Jurkat, Clone E6-1 (cell line): ENCODE results near the gene ABLIM2.

Experiments
- DNase-seq: peaks from one replicate; pipeline ENCODE4 v3.0.0-alpha.2; 2011; ENCODE audit warnings: low read depth, low spot score
- H3K4me3 ChIP-seq: 2 replicates; pipeline ENCODE4 v1.5.1; 2011; ENCODE audit warnings: mild to moderate bottlenecking, low read length, control low read depth, moderate library complexity

ABLIM2 gene

DNA sequence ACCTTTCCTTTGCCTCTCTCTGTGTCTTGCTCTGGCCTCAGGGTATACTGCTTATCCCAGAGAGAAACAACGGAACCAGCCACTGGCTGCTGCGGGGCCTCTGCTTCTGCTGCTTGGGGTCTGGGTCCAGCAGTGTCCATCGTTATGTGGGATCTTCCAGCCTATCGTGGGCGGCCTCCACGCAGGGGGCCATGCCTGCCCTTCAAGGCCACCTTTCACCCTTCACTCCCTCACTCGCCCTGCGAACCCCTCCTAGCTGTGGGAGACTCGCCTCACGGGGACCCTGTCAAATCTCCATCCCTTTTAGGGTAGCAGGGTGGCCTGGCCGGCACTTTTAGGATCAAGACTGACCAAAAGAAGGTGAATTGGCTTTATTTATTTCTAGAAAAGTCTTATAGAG is 19.3 kb upstream of the ABLIM2 start:
- no peak for DNase-seq
- no peak overlapping the region for H3K4me3 ChIP-seq

DNA sequence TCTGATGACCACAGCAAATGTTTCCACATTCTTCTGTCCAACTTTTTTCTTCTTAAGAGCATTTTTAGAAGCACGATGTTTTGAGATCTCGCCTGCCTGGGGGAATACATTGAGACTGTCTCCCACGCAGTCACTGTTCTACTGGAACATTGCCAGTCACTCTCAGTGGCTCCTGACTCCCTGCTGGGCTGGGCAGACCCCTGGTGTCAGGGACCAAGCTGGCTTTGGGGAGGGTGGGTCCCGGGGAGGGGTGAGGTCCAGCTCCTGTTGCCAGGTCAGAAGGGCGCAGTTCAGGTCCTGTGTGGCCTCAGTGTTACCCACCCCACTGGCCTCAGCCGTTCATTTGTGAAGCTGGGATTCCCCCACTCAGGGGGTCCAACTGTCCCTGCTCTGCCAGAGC is 18.9 kb upstream of the ABLIM2 start:
- H3K4me3 ChIP-seq, result no peak overlapping the region
- no peak for DNase-seq

DNA sequence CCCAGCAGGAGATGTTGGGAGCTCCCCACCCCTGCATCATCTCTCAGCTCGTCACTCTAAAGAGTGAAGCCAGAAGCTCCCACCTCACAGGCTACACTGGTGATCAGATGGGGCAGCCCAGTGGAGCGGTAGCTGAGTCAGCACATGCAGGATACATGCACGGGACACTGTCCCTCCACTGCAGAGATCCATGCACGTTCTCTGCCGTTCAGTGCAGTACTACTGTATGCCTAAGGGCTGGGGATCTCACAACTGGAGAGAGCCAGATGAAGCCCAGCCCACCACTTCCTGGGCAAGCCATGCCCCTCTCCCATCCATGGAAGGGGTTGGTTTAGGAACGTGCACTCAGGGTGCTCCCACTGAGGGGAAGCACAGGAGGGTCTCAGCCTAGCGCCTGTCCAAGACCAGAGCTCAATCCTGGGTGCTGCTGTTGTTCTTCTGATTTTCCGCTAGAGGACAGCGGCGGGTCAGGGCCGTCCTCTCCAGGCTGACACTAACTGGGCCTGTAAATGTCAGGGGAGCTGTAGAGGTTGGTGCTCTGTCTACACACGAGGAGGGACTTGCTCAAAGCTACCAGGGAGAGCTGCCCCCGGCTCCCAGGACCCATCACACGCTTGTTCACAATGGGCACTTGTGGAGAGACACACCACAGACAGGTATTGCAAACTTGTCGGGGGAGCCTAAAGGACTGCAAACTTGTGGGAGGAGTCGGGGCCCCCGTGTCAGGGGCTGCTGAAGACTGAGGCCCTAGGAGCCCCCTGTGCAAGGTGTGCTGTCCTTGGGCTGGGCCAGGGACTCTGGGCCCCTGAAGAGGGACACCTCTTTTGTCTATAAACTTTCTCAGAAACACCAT is 18.2 kb upstream of the ABLIM2 start:
- peak; percentile 62 for DNase-seq
- no peak overlapping the region for H3K4me3 ChIP-seq

DNA sequence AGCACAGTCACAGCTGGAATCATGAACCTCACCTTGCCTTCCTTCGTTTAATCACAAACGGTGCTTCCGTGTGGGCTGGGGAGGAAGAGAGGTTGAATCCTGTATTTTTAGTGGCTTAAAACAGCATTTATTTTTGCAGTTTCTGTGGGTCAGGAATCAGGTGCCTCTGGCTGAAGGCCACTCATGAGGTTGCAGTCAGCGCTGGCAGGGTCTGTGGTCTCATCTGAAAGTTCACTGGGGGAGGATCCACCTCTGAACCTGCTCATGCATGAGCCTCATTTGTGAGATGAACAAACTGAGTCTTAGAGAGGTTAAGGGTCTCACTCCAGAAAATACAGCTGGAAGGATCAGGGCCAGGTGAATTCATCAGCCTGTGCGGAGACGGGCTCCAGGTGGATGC is 17.1 kb upstream of the ABLIM2 start:
- no peak for DNase-seq
- H3K4me3 ChIP-seq, result no peak overlapping the region

DNA sequence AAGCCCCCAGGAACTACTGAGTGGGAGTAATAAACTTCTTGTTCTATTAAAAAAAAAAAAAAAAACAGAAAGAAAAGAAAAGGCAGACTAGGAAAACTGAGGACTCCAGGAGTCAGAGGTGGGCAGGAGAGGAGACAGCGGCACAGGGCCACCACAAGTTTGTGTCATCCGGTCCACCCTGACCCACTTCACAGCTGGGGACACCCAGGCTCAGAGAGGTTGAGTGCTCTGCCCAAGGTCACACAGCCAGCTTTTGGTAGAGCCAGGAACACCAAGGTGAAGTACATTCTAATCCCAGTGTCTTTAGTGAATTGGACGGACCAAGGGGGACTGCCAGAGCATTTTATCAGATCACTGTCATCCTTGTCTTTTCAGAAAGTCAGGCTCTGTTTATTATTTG is 16.4 kb upstream of the ABLIM2 start:
- DNase-seq, result no peak

DNA sequence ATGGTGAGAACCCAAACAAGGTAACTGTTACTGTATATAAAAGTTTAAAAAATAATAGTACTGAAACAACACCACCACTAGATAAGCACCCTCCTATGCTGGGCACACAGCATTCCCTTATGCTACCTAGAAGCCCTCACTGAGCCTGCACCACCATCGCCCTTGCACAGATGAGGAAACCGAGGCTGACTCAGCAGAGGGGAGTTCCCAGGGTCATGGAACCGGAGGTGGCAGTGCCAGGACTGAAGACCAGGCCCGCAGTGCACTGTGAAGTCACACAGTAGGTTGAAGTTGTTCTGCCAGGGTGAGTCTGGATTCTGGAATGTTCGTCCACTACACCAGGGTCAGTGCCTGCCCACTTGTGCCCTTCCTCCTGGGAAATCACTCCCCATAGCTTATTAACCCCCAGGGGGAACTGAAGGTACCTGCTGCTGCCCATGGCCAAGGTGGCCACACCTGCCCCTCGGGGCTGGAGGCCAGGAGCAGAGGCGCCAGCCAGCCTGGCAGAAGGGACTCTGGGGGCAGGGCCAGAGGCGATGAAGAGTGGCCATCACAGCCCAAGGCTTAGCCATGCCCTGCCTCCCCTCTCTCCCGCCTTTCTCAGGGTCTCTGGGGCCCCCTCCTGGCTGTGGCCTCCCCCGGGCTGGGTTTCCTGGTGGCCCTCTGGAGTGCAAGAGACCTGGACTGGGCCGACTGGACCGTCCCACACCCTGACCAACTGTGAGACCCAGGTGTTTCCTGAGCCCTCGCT is 15.1 kb upstream of the ABLIM2 start:
- no peak overlapping the region for H3K4me3 ChIP-seq
- DNase-seq, result no peak

More for the DNA sequence above, 16.4 kb upstream of the ABLIM2 start:
- no peak overlapping the region for H3K4me3 ChIP-seq

DNA sequence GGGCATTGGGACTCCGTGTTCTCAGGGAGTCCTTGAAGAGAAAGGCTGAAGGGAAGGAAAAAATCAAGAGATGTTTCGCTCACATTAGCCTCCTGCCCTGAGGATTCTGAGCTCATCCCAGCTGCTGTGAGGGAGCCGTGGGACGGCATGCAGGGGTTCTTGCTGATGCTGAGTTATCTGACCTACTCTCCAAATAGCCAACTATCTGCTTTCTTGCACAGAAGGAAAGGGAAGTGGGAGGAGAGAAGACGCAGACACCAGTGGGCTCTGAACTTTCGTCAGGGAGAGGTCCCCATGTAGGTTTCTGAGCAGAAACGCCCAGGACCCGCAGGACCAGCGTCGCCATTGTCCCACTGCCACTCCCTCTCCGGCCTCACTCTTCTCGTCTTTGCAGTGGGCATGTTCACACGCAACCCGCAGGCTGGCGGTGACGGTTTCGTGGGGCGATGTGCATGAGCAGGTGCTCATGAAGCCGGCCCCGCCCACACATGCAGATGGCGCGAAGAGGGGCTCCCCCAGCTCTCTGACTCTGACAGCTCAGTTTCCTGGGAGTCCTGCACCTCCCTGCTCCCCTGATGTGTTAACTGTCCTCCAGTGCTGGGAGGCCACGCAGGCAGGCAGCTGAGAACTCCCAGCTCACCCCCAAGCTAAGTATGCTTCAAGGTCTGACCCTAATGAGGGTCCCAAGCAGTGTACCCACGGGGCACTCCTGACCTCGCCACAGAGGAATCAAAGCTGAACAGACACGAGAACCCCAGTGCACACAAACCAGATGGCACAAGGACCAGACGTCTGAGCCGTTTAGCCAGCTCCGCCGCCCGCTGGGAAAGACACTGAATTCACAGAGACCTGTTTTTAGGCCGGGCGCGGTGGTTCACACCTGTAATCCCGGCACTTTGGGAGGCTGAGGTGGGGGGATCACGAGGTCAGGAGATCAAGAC is 13.6 kb upstream of the ABLIM2 start:
- no peak overlapping the region for H3K4me3 ChIP-seq
- DNase-seq, result no peak

DNA sequence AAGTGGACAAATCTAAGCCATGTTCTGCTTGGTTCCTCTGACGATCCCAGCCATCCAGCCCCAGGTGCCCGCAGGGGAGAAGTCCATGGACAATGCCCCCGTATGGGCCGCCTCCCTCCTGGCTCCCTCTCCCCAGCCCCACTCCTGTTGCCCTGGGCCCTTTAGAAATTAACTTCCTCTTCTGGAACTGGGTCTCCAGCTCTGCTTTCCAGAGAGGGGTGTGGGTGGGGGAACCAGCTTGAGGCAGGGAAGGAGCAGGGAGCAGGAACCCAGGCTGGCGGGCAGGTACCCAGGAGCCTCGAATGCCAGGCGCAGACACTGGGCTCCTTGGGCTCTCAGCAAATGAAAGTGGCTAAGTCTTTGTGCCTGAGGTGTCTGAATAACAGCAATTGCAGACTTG is 12.7 kb upstream of the ABLIM2 start:
- H3K4me3 ChIP-seq, result no peak overlapping the region
- no peak for DNase-seq

DNA sequence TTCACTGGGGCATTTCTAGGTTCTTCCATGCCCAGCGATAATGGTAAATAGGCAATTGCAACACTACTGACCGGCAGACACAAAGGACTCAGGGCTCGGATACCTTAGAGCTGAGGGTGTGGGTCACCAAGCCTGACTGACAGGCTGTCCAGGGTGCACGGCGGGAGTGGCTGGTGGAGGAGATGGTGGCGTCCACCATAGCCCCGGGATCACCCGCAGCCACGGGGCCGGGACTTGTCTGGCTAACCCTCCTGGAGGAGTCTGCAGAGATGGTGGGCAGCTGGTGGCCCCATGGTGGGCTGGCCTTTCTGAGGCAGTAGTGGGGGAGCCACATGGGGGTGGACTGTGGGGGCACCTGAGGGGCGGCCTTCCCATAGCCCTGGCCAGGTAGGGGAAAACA is 11.7 kb upstream of the ABLIM2 start:
- no peak for DNase-seq
- H3K4me3 ChIP-seq, result no peak overlapping the region

DNA sequence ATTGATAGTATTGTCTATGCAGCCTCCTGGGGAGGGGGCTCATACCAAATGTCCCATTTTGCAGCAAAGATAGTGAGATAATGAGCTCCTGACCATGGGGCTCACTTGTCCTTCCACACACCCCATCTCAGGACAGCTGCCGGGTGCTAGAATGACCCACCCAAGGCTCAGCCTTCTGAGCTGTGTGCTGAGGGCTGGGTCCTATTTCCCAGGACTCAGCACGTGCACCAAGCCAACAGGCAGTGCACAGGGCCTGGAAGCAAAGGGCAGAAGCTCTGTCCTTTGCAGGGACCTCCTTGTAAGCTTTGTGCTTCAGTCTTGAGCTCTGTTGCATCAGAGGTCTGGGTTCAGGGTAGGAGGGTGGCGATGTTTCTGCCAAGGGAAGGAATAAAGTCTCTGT is 11.2 kb upstream of the ABLIM2 start:
- DNase-seq, result no peak
- no peak overlapping the region for H3K4me3 ChIP-seq

DNA sequence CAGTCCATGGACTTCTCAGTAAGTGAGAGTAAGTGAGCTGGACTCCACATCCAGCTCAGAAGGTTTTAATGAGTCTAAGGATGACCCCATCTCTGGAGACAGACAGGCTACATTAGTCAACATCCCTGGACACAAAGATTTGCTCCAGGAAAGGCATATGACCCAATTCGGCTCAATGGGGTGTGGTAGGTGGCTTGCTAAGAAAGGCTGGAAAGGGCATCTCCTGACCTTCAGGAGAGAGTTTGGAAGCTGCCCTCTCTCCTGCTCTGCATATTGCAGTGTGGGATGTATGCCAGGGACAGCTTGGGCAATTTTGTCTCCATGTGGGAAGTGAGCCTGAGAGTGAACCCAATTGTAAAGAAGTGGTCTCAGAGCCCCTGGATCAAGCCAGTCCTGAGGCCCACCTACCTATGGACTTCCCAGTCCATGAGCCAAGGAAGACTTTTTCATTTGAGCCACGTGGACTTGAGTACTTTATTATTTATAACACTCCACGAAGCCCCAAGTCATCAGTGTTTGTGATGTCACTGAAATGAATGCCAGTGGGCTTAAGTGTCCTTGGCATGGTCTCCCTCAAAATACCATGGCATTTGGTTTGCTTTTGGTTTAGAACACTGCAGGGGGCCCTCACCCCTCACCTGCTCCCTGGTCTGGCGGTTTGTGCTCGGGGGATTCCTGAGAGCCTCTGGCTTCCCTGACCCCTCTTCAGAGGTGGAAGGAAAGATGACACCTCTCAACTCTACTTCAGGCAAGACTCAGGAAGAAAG is 10.4 kb upstream of the ABLIM2 start:
- H3K4me3 ChIP-seq, result no peak overlapping the region
- no peak for DNase-seq

DNA sequence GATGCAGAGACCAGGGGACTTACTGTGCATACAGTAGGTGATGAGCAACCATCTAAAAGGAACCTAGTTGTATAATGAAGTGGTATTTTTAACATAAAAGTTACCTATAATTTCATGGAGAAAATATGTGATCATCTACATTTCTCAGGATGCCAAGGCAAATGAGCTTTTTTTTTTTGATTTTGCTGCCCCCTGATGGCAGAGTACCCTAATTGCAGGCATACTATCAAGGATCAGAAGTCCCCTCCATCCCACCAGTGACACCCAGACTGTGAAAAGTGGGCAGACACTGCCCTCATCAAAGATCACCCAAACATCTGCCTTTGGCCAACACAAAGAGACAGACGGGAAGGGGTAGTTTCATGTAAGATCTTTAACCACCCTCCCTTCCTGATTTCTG is 9.6 kb upstream of the ABLIM2 start:
- DNase-seq, result no peak
- H3K4me3 ChIP-seq, result no peak overlapping the region

DNA sequence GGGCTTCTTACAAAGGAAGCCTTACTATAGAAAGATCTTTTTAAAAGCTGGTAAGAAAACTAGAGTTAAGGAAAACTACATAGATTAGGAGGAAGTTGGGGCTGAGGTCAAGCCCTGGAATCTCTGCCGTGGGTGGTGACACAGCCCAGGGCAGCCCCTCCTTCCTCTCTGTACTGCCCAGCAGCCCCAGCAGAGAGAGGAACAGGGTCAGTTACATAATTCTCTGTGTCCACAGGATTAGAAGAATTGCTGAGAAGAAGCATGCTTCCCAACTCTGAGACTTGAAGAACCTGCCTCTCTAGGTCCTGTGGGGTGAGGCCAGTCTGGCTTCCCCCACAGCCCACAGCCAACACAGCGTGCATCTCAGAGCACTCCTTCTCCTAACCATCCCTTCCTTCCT is 9.2 kb upstream of the ABLIM2 start:
- H3K4me3 ChIP-seq, result no peak overlapping the region
- no peak for DNase-seq

DNA sequence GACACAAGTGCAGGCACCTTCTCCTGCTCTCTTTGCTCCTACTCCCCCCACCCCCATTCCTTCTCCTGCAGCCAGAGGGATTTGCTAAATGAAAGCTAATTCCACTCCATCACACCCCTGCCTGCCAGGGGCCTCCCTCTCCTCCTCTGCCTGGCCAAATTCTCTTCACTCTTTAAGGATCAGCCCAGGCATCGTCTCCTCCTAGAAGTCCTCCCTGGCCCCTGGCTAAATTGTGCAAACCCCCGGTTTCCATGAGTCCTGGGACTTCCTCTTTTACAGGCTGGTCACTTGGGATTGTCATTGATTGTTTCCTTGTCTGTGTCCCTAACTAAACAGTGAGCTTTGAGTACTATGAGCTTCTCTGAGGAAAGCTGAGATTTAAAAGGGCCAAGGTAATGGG is 8.7 kb upstream of the ABLIM2 start:
- no peak for DNase-seq
- no peak overlapping the region for H3K4me3 ChIP-seq

DNA sequence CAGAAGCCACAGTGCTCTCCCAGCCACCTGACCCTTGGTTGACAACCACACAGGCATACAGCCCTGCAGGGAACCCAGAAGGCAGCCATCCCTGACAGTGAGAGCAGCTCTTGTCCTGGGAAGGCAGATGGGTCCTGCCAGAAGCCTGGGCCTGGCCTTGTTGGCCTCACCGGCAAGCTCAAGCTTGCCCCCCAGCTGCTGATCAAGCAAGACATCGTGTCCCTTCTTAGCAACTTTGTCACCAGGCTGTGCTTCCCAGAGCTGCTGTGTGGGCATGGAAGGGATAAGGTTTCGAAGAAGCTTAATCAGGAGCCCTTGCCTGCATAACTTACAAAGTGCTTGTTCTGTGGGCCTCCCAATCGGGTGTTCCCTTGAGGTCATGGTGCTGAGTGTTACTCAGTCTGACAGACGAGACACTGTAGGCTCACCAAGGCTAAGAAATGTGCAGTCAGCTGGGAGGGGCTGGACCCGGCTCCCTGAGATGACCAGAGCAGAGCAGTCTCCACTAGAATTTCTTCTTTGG is 6.8 kb upstream of the ABLIM2 start:
- H3K4me3 ChIP-seq, result no peak overlapping the region
- no peak for DNase-seq

DNA sequence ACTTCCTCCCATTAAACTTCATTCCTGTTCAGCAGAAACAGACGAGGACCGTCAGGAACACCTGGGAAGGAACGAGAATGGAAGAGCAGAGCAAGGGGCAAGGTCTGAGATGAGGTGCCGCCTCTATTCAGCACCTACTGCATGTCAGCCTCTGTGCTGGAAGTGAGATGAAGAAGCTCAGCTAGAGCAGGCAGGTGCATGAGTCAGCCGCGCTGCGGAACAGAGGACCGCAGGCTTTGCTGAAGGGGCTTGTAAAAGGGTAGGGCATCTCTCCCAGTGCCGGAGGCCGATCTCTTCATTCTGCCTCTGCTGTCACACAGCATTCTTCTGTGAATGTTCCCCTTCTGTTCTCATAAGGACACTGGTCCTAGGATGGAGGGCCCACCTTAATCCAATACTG is 6.1 kb upstream of the ABLIM2 start:
- no peak for DNase-seq
- H3K4me3 ChIP-seq, result no peak overlapping the region

DNA sequence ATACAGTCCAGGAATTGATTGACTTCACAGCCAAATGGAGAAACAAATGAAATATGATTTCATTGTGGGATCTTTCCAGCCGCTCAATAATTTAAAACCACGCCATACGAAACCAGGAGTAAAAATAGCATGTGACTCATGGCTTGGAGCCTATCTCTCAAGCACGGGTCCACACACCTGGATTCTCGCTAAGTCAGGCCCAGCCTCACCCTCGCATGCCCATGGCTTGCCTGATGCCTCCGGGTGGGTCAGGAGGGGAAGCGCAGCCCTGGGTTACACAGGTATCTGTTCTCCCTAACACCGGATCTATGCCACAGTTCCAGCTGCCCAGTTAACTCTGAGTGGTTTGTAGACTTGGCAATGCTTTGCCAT is 5.6 kb upstream of the ABLIM2 start:
- H3K4me3 ChIP-seq, result no peak overlapping the region
- no peak for DNase-seq

DNA sequence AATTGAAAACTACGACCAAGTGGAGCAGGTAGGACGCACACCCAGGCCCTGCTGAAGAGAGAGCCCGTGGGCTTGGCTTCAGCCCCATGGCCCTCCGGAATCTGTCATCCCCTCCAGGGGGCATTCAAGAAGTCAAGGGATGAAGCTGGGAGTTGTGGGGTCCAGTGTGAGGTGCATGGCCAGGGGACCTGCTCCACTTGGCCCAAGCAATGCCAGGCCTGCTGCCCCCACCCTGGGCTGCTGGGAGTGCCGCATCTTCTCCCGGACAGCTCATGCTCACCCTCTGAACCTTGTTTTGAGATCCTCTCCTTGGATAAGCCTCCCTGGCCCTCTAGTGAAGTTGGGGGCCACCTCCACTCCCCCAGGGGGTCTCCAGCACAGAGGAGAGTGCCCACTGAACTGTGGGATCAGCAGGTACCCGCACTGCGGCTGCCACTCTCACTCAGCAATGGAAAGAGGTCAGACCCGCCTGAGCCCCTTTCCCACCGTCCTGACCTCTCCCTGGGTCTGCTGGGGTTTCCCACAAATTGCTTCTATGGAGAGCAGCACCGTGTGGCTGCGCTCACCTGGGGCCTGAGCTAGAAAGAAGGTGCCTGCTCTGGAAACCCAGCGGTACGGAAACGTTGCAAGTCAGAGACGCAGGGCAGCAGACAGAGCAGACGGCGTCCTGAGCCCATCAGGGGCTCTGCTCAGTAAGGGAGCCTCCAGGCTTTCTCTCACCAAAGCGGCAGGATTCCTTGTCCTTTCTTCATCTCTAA is 5.0 kb upstream of the ABLIM2 start:
- H3K4me3 ChIP-seq, result no peak overlapping the region
- no peak for DNase-seq
